Liver (tissue), 9 donors: Measurements from ENCODE around the gene RUNDC3A. TPM values are rescaled to one million over a fixed set of nuclear protein-coding genes. Genes with fewer than 3 reads are reported as not detected.

Experiments used
- DNase-seq: peaks from one replicate; pipeline ENCODE4 v3.0.0-alpha.2; 2017; ENCODE audit warnings: low spot score
- H3K27ac ChIP-seq, 2 donors: one replicate each; pipeline ENCODE4 v1.7.0; 2013; ENCODE audit warnings: inconsistent platforms in 2 of 2, low read length in 2 of 2, control low read depth in 1 of 2, low read depth in 1 of 2, mild to moderate bottlenecking in 1 of 2
- H3K27me3 ChIP-seq, 4 donors: one replicate each; pipeline versions ENCODE4 v1.6.1 to v1.7.0; 2013; ENCODE audit warnings: low read length in 3 of 4, inconsistent platforms in 1 of 4, mild to moderate bottlenecking in 1 of 4, moderate library complexity in 1 of 4; ENCODE audit not compliant: control insufficient read depth in 4 of 4, insufficient read depth in 4 of 4
- H3K36me3 ChIP-seq, 4 donors: one replicate each; pipeline versions ENCODE4 v1.6.1 to v1.7.0; 2013; ENCODE audit warnings: low read length in 3 of 4, mild to moderate bottlenecking in 3 of 4, low read depth in 1 of 4, moderate library complexity in 1 of 4; ENCODE audit not compliant: control insufficient read depth in 4 of 4, insufficient read depth in 3 of 4
- H3K4me1 ChIP-seq, 4 donors: one replicate each; pipeline versions ENCODE4 v1.6.1 to v1.7.0; 2013; ENCODE audit warnings: low read length in 3 of 4, mild to moderate bottlenecking in 3 of 4, moderate library complexity in 1 of 4; ENCODE audit not compliant: control insufficient read depth in 4 of 4, insufficient read depth in 4 of 4
- H3K4me3 ChIP-seq, 3 donors: one replicate each; pipeline versions ENCODE4 v1.6.1 to v1.7.0; 2013; ENCODE audit warnings: low read length in 3 of 3, control low read depth in 1 of 3, low read depth in 1 of 3, mild to moderate bottlenecking in 1 of 3
- H3K9ac ChIP-seq, 2 donors: one replicate each; pipeline ENCODE4 v1.7.0; 2013; ENCODE audit warnings: low read length in 2 of 2, mild to moderate bottlenecking in 2 of 2, moderate library complexity in 2 of 2, control low read depth in 1 of 2, low read depth in 1 of 2
- H3K9me3 ChIP-seq, 4 donors: one replicate each; pipeline versions ENCODE4 v1.6.1 to v1.7.0; 2013; ENCODE audit warnings: low read length in 3 of 4; ENCODE audit not compliant: control insufficient read depth in 4 of 4
- ATF3 ChIP-seq: IDR thresholded peaks from 2 replicates; pipeline ENCODE4 v1.6.1; 2016; ENCODE audit warnings: antibody characterized with exemption
- EGR1 ChIP-seq, 2 donors: IDR thresholded peaks; 2 replicates each; pipeline ENCODE4 v1.6.1; 2016 to 2018; ENCODE audit warnings: antibody characterized with exemption in 2 of 2, low read depth in 2 of 2
- FOXA1 ChIP-seq: IDR thresholded peaks from 2 replicates; pipeline ENCODE4 v1.6.1; 2016; ENCODE audit warnings: antibody characterized with exemption
- FOXA2 ChIP-seq: IDR thresholded peaks from 2 replicates; pipeline ENCODE4 v1.6.1; 2016; ENCODE audit warnings: antibody characterized with exemption
- GABPA ChIP-seq, 2 donors: IDR thresholded peaks in 1 of 2; conservative IDR thresholded peaks in 1 of 2; 2 replicates each; pipeline ENCODE4 v1.6.1; 2016; ENCODE audit warnings: antibody characterized with exemption in 2 of 2, mild to moderate bottlenecking in 1 of 2, moderate library complexity in 1 of 2
- HNF4A ChIP-seq, 2 donors: conservative IDR thresholded peaks; 2 replicates each; pipeline ENCODE4 v1.6.1; 2016; ENCODE audit warnings: antibody characterized with exemption in 2 of 2, mild to moderate bottlenecking in 2 of 2
- HNF4G ChIP-seq: IDR thresholded peaks from 2 replicates; pipeline ENCODE4 v1.6.1; 2016; ENCODE audit warnings: antibody characterized with exemption
- JUND ChIP-seq, 2 donors: IDR thresholded peaks; 2 replicates each; pipeline ENCODE4 v1.6.1; 2016; ENCODE audit warnings: antibody characterized with exemption in 2 of 2
- MAX ChIP-seq: IDR thresholded peaks from 2 replicates; pipeline ENCODE4 v1.6.1; 2016; ENCODE audit warnings: antibody characterized with exemption
- NR2F2 ChIP-seq: IDR thresholded peaks from 2 replicates; pipeline ENCODE4 v1.6.1; 2016; ENCODE audit warnings: antibody characterized with exemption
- RAD21 ChIP-seq, 2 donors: IDR thresholded peaks; 2 replicates each; pipeline ENCODE4 v1.6.1; 2016; ENCODE audit warnings: antibody characterized with exemption in 2 of 2, mild to moderate bottlenecking in 2 of 2
- REST ChIP-seq: IDR thresholded peaks from 2 replicates; pipeline ENCODE4 v1.6.1; 2016; ENCODE audit warnings: antibody characterized with exemption, mild to moderate bottlenecking
- RXRA ChIP-seq, 2 donors: IDR thresholded peaks; 2 replicates each; pipeline ENCODE4 v1.6.1; 2017 to 2018; ENCODE audit warnings: antibody characterized with exemption in 2 of 2, mild to moderate bottlenecking in 1 of 2
- SP1 ChIP-seq: IDR thresholded peaks from 2 replicates; pipeline ENCODE4 v1.6.1; 2018; ENCODE audit warnings: antibody characterized with exemption, mild to moderate bottlenecking
- TAF1 ChIP-seq: conservative IDR thresholded peaks from 2 replicates; pipeline ENCODE4 v1.6.1; 2016; ENCODE audit warnings: antibody characterized with exemption, mild to moderate bottlenecking
- WGBS: extraction: QIAGEN DNeasy Blood & Tissue Kit; methylation state at CpG from one replicate; pipeline ENCODE4 v1.1.7; 2013; 5-methylcytosine and 5-hydroxymethylcytosine counted together
- polyA plus RNA-seq, 2 donors: library from polyadenylated mRNA; stranded (reverse) in 1 of 2; unstranded in 1 of 2; fragments of 200-250 nt in 1 of 2; fragments of >200 nt in 1 of 2; fragmentation: Nextera tagmentation in 1 of 2; extraction: Ambion mirVana in 1 of 2; gene quantifications; one replicate each; pipeline versions ENCODE4 v1.2.1 to v1.2.3, GENCODE V29; 2013 to 2015
- total RNA-seq, 2 donors: library from RNA; depleted of rRNA; stranded (reverse); fragments of >200 nt; gene quantifications; one replicate each; pipeline ENCODE4 v1.2.3, GENCODE V29; 2014
- TF ChIP-seq, protein P1 (sequence below): IDR thresholded peaks from 2 replicates; pipeline ENCODE4 v1.6.1; 2016; ENCODE audit warnings: antibody characterized with exemption
- donor health status: healthy.
- donor health status: healthy.
- donor health status: healthy.
- donor health status: healthy.
- donor health status: healthy.

Gene RUNDC3A
- total and polyA plus RNA-seq, 4 donors: 0.05 to 17.0 (median 0.06) TPM; not detected in 1

DNA sequence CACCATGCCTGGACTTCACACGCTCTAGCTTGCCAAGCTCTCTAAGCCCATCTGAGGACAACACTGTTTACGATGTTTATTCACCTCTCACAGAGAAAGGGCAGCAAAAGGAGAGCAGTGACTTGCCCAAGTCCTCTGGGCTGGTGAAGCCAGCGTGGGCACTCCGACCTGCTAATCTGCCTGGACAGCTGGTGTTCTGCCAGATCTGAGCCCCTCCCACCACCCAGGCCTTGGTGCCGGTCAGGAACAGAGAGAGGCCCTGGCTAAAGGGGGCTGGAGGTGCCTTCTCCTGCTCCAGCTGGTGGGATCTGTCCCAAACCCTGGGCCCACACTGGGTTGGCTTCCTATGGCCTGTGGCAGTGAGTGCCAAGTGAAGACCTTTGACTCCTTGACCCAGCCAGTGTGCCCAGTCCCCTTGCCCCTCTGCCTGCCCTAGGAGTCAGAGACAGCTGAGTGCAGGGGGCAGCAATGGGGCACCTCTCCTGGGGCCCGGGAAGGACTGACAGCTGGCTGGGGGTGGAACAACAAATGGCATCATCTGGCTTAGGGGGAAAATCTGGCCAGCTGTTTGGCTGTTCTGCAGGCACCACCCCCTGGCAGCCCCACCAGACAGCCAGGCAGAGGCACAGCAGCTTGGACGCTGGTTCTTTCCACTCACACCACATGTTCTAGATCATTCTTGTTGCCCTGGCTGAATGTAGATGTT is 38.7 kb upstream of the RUNDC3A start:
- WGBS: 81% methylated on average over 7 of the region's 7 CpGs
- peak; percentile 81 for DNase-seq
- Histone ChIP-seq H3K27me3 (no peaks in the 10 kb centered on the region), H3K27ac (no peak overlapping the region), H3K4me3 (no peak overlapping the region), H3K9me3 (no peaks in the 10 kb centered on the region), H3K9ac (no peak overlapping the region), H3K36me3 (no peaks in the 10 kb centered on the region), H3K4me1 (no peaks in the 10 kb centered on the region)
- TF ChIP-seq JUND (IDR thresholded peaks at IDR 0.05): no peak
- TF ChIP-seq SP1: no peak
- no peak for TF ChIP-seq EGR1 (IDR thresholded peaks at IDR 0.05; ENCODE audit: low read depth in 2 of 2)
- no peak for TF ChIP-seq HNF4A (conservative IDR thresholded peaks at IDR 0.05)
- no peak for TF ChIP-seq HNF4G
- TF ChIP-seq ATF3: no peak
- TF ChIP-seq RXRA (IDR thresholded peaks at IDR 0.05): no peak
- TF ChIP-seq FOXA1: no peak
- no peak for TF ChIP-seq REST
- TF ChIP-seq TAF1: no peak
- TF ChIP-seq GABPA (IDR thresholded peaks at IDR 0.05 in 1 of 2, conservative IDR thresholded peaks at IDR 0.05 in 1 of 2): no peak
- TF ChIP-seq FOXA2: no peak
- TF ChIP-seq, protein P1, sequence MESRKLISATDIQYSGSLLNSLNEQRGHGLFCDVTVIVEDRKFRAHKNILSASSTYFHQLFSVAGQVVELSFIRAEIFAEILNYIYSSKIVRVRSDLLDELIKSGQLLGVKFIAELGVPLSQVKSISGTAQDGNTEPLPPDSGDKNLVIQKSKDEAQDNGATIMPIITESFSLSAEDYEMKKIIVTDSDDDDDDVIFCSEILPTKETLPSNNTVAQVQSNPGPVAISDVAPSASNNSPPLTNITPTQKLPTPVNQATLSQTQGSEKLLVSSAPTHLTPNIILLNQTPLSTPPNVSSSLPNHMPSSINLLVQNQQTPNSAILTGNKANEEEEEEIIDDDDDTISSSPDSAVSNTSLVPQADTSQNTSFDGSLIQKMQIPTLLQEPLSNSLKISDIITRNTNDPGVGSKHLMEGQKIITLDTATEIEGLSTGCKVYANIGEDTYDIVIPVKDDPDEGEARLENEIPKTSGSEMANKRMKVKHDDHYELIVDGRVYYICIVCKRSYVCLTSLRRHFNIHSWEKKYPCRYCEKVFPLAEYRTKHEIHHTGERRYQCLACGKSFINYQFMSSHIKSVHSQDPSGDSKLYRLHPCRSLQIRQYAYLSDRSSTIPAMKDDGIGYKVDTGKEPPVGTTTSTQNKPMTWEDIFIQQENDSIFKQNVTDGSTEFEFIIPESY: no peak
- TF ChIP-seq RAD21 (IDR thresholded peaks at IDR 0.05): no peak
- TF ChIP-seq NR2F2: no peak
- no peak for TF ChIP-seq MAX

- Histone ChIP-seq H3K9ac (no peak overlapping the region), H3K27ac (no peak overlapping the region), H3K4me3 (no peak overlapping the region), H3K9me3 (no peaks in the 10 kb centered on the region), H3K4me1 (no peaks in the 10 kb centered on the region), H3K36me3 (no peaks in the 10 kb centered on the region), H3K27me3 (no peaks in the 10 kb centered on the region)
- WGBS: 65% methylated on average over 13 of the region's 13 CpGs
- DNase-seq: no peak
- TF ChIP-seq ATF3: no peak
- no peak for TF ChIP-seq RXRA (IDR thresholded peaks at IDR 0.05)
- TF ChIP-seq RAD21 (IDR thresholded peaks at IDR 0.05): no peak
- no peak for TF ChIP-seq REST
- TF ChIP-seq, protein P1: no peak
- TF ChIP-seq GABPA (IDR thresholded peaks at IDR 0.05 in 1 of 2, conservative IDR thresholded peaks at IDR 0.05 in 1 of 2): no peak
- TF ChIP-seq NR2F2: no peak
- TF ChIP-seq JUND (IDR thresholded peaks at IDR 0.05): no peak
Observed at GRCh38 chr17:44272321-44272951, 36.0 kb upstream of the RUNDC3A start.
